Naive thymus-derived CD4-positive, alpha-beta T cell (primary cell): ENCODE measurements around the gene CLTRN. TPM values are rescaled to one million over a fixed set of nuclear protein-coding genes. Genes with fewer than 3 reads are reported as not detected.
A peak's percentile ranks its signal among the peaks of the same experiment; 100 is the strongest.
"Not testable (repeated sequence)": the region's sequence is repeated elsewhere in the genome, so short reads cannot be mapped to it uniquely, and the experiment has no call there.

ENCODE experiments used
- ATAC-seq: fragments of 150-1000 bp; cut with Tn5 transposase; 2 replicates; pipeline ENCODE4 v1.10.0; 2021; ENCODE audit warnings: mild to moderate bottlenecking, moderate library complexity
- CTCF ChIA-PET: fragments of 350-600 bp; sonication (Branson Sonifier 250); formaldehyde crosslinking; loops from one replicate; lab custom pipeline; 2021; ENCODE audit warnings: antibody characterized with exemption; lab: Charles Lee
- POLR2A ChIA-PET: fragments of 350-600 bp; sonication (Branson Sonifier 250); formaldehyde crosslinking; loops from one replicate; lab custom pipeline; 2021; ENCODE audit warnings: antibody characterized with exemption, inconsistent platforms; lab: Charles Lee
- DNase-seq, 9 donors: peaks; one replicate each; pipeline versions ENCODE4 v3.0.0 to v3.0.0-alpha.2; 2020 to 2022; ENCODE audit warnings: mixed read lengths in 1 of 9
- H3K27ac ChIP-seq: one replicate; pipeline ENCODE4 v1.7.0; 2013; ENCODE audit warnings: mild to moderate bottlenecking, low read depth, low read length, moderate library complexity
- H3K27me3 ChIP-seq, 2 donors: one replicate each; pipeline ENCODE4 v1.7.0; 2013; ENCODE audit warnings: low read length in 2 of 2, mild to moderate bottlenecking in 2 of 2, moderate library complexity in 2 of 2; ENCODE audit not compliant: control insufficient read depth in 2 of 2, insufficient read depth in 2 of 2
- H3K36me3 ChIP-seq, 3 experiments: 1 replicate in 2 of 3; 2 replicates in 1 of 3; pipeline ENCODE4 v1.7.0; 2013; ENCODE audit warnings: low read length in 3 of 3, mild to moderate bottlenecking in 3 of 3, moderate library complexity in 1 of 3; ENCODE audit not compliant: insufficient read depth in 3 of 3, control insufficient read depth in 2 of 3
- H3K4me1 ChIP-seq, 2 donors: one replicate each; pipeline ENCODE4 v1.7.0; 2013; ENCODE audit warnings: low read length in 2 of 2, mild to moderate bottlenecking in 2 of 2, moderate library complexity in 1 of 2; ENCODE audit not compliant: control insufficient read depth in 2 of 2, insufficient read depth in 2 of 2
- H3K4me3 ChIP-seq: 2 replicates; pipeline ENCODE4 v1.7.0; 2013; ENCODE audit warnings: mild to moderate bottlenecking, low read length
- H3K9me3 ChIP-seq, 3 experiments: 1 replicate in 2 of 3; 2 replicates in 1 of 3; pipeline ENCODE4 v1.7.0; 2013; ENCODE audit warnings: low read length in 3 of 3; ENCODE audit not compliant: control insufficient read depth in 2 of 3
- H3K27ac Mint-ChIP-seq, 9 donors: one replicate each; pipeline ENCODE4 v1.8.0; 2020 to 2022; ENCODE audit warnings: mixed read lengths in 9 of 9, mild to moderate bottlenecking in 8 of 9, moderate library complexity in 5 of 9, inconsistent platforms in 2 of 9
- H3K27me3 Mint-ChIP-seq, 5 donors: one replicate each; pipeline ENCODE4 v1.8.0; 2021 to 2022; ENCODE audit warnings: mixed read lengths in 5 of 5, mild to moderate bottlenecking in 1 of 5
- H3K36me3 Mint-ChIP-seq, 5 donors: one replicate each; pipeline ENCODE4 v1.8.0; 2020 to 2022; ENCODE audit warnings: mixed read lengths in 5 of 5, mild to moderate bottlenecking in 3 of 5, inconsistent platforms in 1 of 5
- H3K4me1 Mint-ChIP-seq, 7 donors: one replicate each; pipeline ENCODE4 v1.8.0; 2020 to 2022; ENCODE audit warnings: mixed read lengths in 7 of 7, mild to moderate bottlenecking in 3 of 7, inconsistent platforms in 1 of 7
- H3K4me3 Mint-ChIP-seq, 10 donors: one replicate each; pipeline ENCODE4 v1.8.0; 2020 to 2022; ENCODE audit warnings: mild to moderate bottlenecking in 10 of 10, mixed read lengths in 10 of 10, moderate library complexity in 6 of 10, inconsistent platforms in 2 of 10
- H3K9me3 Mint-ChIP-seq, 11 donors: one replicate each; pipeline ENCODE4 v1.8.0; 2020 to 2022; ENCODE audit warnings: mixed read lengths in 11 of 11, mild to moderate bottlenecking in 4 of 11, inconsistent platforms in 1 of 11, moderate library complexity in 1 of 11
- intact Hi-C, 2 donors: fragments of 100-400 bp; cut with micrococcal nuclease; formaldehyde crosslinking; loops; one replicate each; pipeline ENCODE4 v1.15.1; 2023
- polyA plus RNA-seq, 2 donors: library from polyadenylated mRNA; unstranded; fragments of 300-500 nt; fragmentation: Illumina TruSeq; gene quantifications; one replicate each; pipeline ENCODE4 v1.2.3, GENCODE V29; 2021
- total RNA-seq, 6 experiments: library from RNA in 5 of 6; stranded (reverse) in 5 of 6; gene quantifications; 1 replicate in 5 of 6; 2 replicates in 1 of 6; pipeline ENCODE4 v1.2.3 and lab custom pipeline; 2021 to 2026

Gene CLTRN
- total RNA-seq (under 1 TPM in 4 of 5 experiments, not detected in 1; 0.32 to 0.81 (median 0.54) TPM), polyA plus RNA-seq (under 1 TPM; 0.13 to 0.60 TPM), total RNA-seq (lab: John Stamatoyannopoulos, UW) (not detected)

GRCh38 chrX:15664487-15665444 is at the start of gene CLTRN:
Gene CLTRN (minus strand): TSS chrX:15664805. CDS start chrX:15664775, 30 bp downstream.
- intact Hi-C loops, result no loop called here
- Histone ChIP-seq H3K27me3 (no peaks in the 10 kb centered on the region), H3K9me3 (no peaks in the 10 kb centered on the region), H3K4me1 (no peaks in the 10 kb centered on the region), H3K36me3 (no peaks in the 10 kb centered on the region), H3K27ac (no peak within 1 kb of the TSS), H3K4me3 (no peak within 1 kb of the TSS)
- DNase-seq (no peak), ATAC-seq (no peak)
- H3K27ac Mint-ChIP-seq, result no peak within 1 kb of the TSS
- CTCF ChIA-PET, result no interaction called here
- peaks cover 0 to 4% (median 0%) of the 10 kb centered on the region in 5 donors for H3K36me3 Mint-ChIP-seq
- peaks cover 5 to 17% (median 13%) of the 10 kb centered on the region in 5 donors for H3K27me3 Mint-ChIP-seq
- no peaks in the 10 kb centered on the region for H3K9me3 Mint-ChIP-seq
- H3K4me3 Mint-ChIP-seq, result no peak within 1 kb of the TSS
- no peaks in the 10 kb centered on the region for H3K4me1 Mint-ChIP-seq
- POLR2A ChIA-PET, result no interaction called here

- DNase-seq, H3K4me3 Mint-ChIP-seq, ATAC-seq, H3K27me3 ChIP-seq, H3K36me3 ChIP-seq, H3K9me3 Mint-ChIP-seq, H3K4me3 ChIP-seq, H3K27me3 Mint-ChIP-seq, H3K4me1 Mint-ChIP-seq, CTCF ChIA-PET, H3K4me1 ChIP-seq, intact Hi-C loops, POLR2A ChIA-PET, H3K9me3 ChIP-seq, H3K27ac Mint-ChIP-seq, H3K27ac ChIP-seq: not testable (repeated sequence)
- peaks cover 0 to 27% (median 1%) of the 10 kb centered on the region in 5 donors for H3K36me3 Mint-ChIP-seq
Observed at GRCh38 chrX:15704273-15704672, 39.7 kb upstream of the CLTRN start.

GRCh38 chrX:15703809-15704208 is 39.2 kb upstream of the CLTRN start:
- H3K9me3 ChIP-seq, H3K4me1 ChIP-seq, POLR2A ChIA-PET, H3K27ac ChIP-seq, intact Hi-C loops, CTCF ChIA-PET, H3K27me3 Mint-ChIP-seq, H3K27ac Mint-ChIP-seq, H3K36me3 ChIP-seq, H3K4me3 ChIP-seq, H3K4me3 Mint-ChIP-seq, H3K4me1 Mint-ChIP-seq, H3K9me3 Mint-ChIP-seq, H3K27me3 ChIP-seq, DNase-seq: not testable (repeated sequence)
- peaks cover 0 to 29% (median 1%) of the 10 kb centered on the region in 5 donors for H3K36me3 Mint-ChIP-seq
- peak; percentile 66 for ATAC-seq

GRCh38 chrX:15702488-15703371 is 38.1 kb upstream of the CLTRN start:
- H3K36me3 ChIP-seq, result peaks cover 0 to 9% (median 0%) of the 10 kb centered on the region in 3 experiments
- H3K4me1 ChIP-seq, result no peaks in the 10 kb centered on the region
- H3K9me3 Mint-ChIP-seq, result no peaks in the 10 kb centered on the region
- H3K27me3 ChIP-seq, result no peaks in the 10 kb centered on the region
- H3K27me3 Mint-ChIP-seq, result no peaks in the 10 kb centered on the region
- intact Hi-C loops, result no loop called here
- H3K4me3 Mint-ChIP-seq, result no peak overlapping the region
- ChIA-PET POLR2A (interaction anchor here (0.7 kb wide), 1 partner anchor 8 kb away, joined by 4 read pairs; no protein-coding TSS in a partner anchor), CTCF (no interaction called here)
- no peaks in the 10 kb centered on the region for H3K4me1 Mint-ChIP-seq
- H3K27ac Mint-ChIP-seq, result no peak overlapping the region
- no peaks in the 10 kb centered on the region for H3K9me3 ChIP-seq
- H3K36me3 Mint-ChIP-seq, result peaks cover 0 to 25% (median 1%) of the 10 kb centered on the region in 5 donors
- no peak overlapping the region for H3K27ac ChIP-seq
- no peak overlapping the region for H3K4me3 ChIP-seq
- no peak for ATAC-seq
- DNase-seq, result no peak

- Histone ChIP-seq H3K4me1 (no peaks in the 10 kb centered on the region), H3K27ac (no peak overlapping the region), H3K27me3 (no peaks in the 10 kb centered on the region), H3K9me3 (no peaks in the 10 kb centered on the region), H3K36me3 (peaks cover 0 to 37% (median 0%) of the 10 kb centered on the region in 3 experiments), H3K4me3 (no peak overlapping the region)
- Mint-ChIP-seq H3K4me3 (no peak overlapping the region), H3K36me3 (peaks cover 0 to 53% (median 4%) of the 10 kb centered on the region in 5 donors), H3K27me3 (no peaks in the 10 kb centered on the region), H3K27ac (no peak overlapping the region), H3K9me3 (peaks cover 0 to 1% (median 0%) of the 10 kb centered on the region in 11 donors), H3K4me1 (peaks cover 0 to 5% (median 0%) of the 10 kb centered on the region in 7 donors)
- ATAC-seq, result no peak
- ChIA-PET CTCF (no interaction called here), POLR2A (no interaction called here)
- DNase-seq, result no peak
- intact Hi-C loops, result loop anchor here in 1 of 2 donors (10.0 kb wide), 1 partner anchor 428 kb away; the partner anchor contains the start of gene GRPR
Observed at GRCh38 chrX:15696516-15696915, 31.9 kb upstream of the CLTRN start.

GRCh38 chrX:15694941-15695451 is 30.4 kb upstream of the CLTRN start:
- H3K4me1 Mint-ChIP-seq, result peaks cover 0 to 5% (median 0%) of the 10 kb centered on the region in 7 donors
- peaks cover 0 to 1% (median 0%) of the 10 kb centered on the region in 11 donors for H3K9me3 Mint-ChIP-seq
- no peak overlapping the region for H3K4me3 Mint-ChIP-seq
- peaks cover 5 to 56% (median 9%) of the 10 kb centered on the region in 5 donors for H3K36me3 Mint-ChIP-seq
- no peak overlapping the region for H3K27ac ChIP-seq
- no peaks in the 10 kb centered on the region for H3K27me3 Mint-ChIP-seq
- H3K4me1 ChIP-seq, result no peaks in the 10 kb centered on the region
- ATAC-seq (no peak), DNase-seq (no peak)
- ChIA-PET CTCF (interaction anchor here (0.6 kb wide), 1 partner anchor 443 kb away, joined by 3 read pairs; no protein-coding TSS in a partner anchor), POLR2A (interaction anchor here (1.1 kb wide), 1 partner anchor 160 kb away, joined by 4 read pairs; the partner anchor contains the start of gene AP1S2)
- no peak overlapping the region for H3K27ac Mint-ChIP-seq
- H3K27me3 ChIP-seq, result no peaks in the 10 kb centered on the region
- intact Hi-C loops, result loop anchor here in 1 of 2 donors (10.0 kb wide), 1 partner anchor 430 kb away; the partner anchor contains the start of gene GRPR
- no peak overlapping the region for H3K4me3 ChIP-seq
- H3K9me3 ChIP-seq, result no peaks in the 10 kb centered on the region
- peaks cover 0 to 37% (median 0%) of the 10 kb centered on the region in 3 experiments for H3K36me3 ChIP-seq
